ENCODE data around the gene TIMP1. TPM values are rescaled to one million over a fixed set of nuclear protein-coding genes. Genes with fewer than 3 reads are reported as not detected.

Gene TIMP1
- total and polyA plus RNA-seq, 3 experiments from 2014 or later = 6.9 to 170 (median 7.8) TPM

GRCh38 chrX:47613082-47613481, 30.8 kb downstream of the TIMP1 start:
- no peaks in the 10 kb centered on the region for H3K4me1 Mint-ChIP-seq
- Histone ChIP-seq H3K9me3 (ENCODE audit: low read length) (no peaks in the 10 kb centered on the region), H3K36me3 (ENCODE audit: insufficient read depth, low read length) (no peaks in the 10 kb centered on the region), H3K27me3 (ENCODE audit: insufficient read depth, low read length, poor library complexity, severe bottlenecking) (no peaks in the 10 kb centered on the region), H3K27ac (ENCODE audit: low read depth, low read length) (no peak overlapping the region), H3K4me3 (ENCODE audit: low read length) (no peak overlapping the region), H3K4me1 (ENCODE audit: insufficient read depth, low read length) (no peaks in the 10 kb centered on the region)
- peaks cover 0 to 10% of the 10 kb centered on the region in 2 donors for H3K27me3 Mint-ChIP-seq
- H3K4me3 Mint-ChIP-seq = no peak overlapping the region
- ChIA-PET CTCF (no interaction called here), POLR2A (no interaction called here)
- no peak for DNase-seq
- no peaks in the 10 kb centered on the region for H3K36me3 Mint-ChIP-seq
- no peak overlapping the region for H3K27ac Mint-ChIP-seq
- no peaks in the 10 kb centered on the region for H3K9me3 Mint-ChIP-seq

DNA sequence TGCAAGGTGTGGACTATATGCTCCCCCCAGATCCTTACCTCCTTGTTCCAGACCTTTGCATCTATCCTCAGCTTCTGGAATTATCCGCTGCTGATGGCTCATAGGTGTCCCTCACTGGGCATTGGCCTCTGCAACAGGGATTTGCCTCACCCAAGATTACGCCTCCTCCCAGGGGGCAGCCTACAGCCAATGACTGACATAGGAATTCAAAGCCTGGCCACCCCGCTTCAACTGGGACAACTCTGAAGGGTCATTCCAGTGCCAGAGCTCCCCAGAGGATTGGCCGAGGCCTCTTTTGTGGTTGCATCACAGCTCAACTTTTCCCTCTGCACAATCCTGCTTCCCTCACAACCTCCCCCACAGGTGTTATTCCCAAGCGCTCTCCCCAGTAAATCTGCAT, 32.4 kb downstream of the TIMP1 start:
- Mint-ChIP-seq H3K27me3 (peaks cover 3 to 12% of the 10 kb centered on the region in 2 donors), H3K27ac (no peak overlapping the region), H3K9me3 (no peaks in the 10 kb centered on the region), H3K36me3 (no peaks in the 10 kb centered on the region), H3K4me3 (no peak overlapping the region), H3K4me1 (peaks cover 0 to 4% (median 0%) of the 10 kb centered on the region in 3 donors)
- CTCF ChIA-PET = no interaction called here
- DNase-seq = no peak
- POLR2A ChIA-PET = no interaction called here
- no peaks in the 10 kb centered on the region for H3K9me3 ChIP-seq (ENCODE audit: low read length)
- H3K27me3 ChIP-seq (ENCODE audit: insufficient read depth, low read length, poor library complexity, severe bottlenecking) = no peaks in the 10 kb centered on the region
- H3K4me3 ChIP-seq (ENCODE audit: low read length) = no peak overlapping the region
- no peaks in the 10 kb centered on the region for H3K4me1 ChIP-seq (ENCODE audit: insufficient read depth, low read length)
- no peak overlapping the region for H3K27ac ChIP-seq (ENCODE audit: low read depth, low read length)
- no peaks in the 10 kb centered on the region for H3K36me3 ChIP-seq (ENCODE audit: insufficient read depth, low read length)

GRCh38 chrX:47618923-47619485, 36.8 kb downstream of the TIMP1 start:
- no peaks in the 10 kb centered on the region for H3K36me3 Mint-ChIP-seq
- H3K4me1 ChIP-seq (ENCODE audit: insufficient read depth, low read length) = peaks cover 5% of the 10 kb centered on the region
- peaks cover 19 to 22% of the 10 kb centered on the region in 2 donors for H3K27me3 Mint-ChIP-seq
- H3K9me3 ChIP-seq (ENCODE audit: low read length) = no peaks in the 10 kb centered on the region
- H3K27ac ChIP-seq (ENCODE audit: low read depth, low read length) = no peak overlapping the region
- H3K27me3 ChIP-seq (ENCODE audit: insufficient read depth, low read length, poor library complexity, severe bottlenecking) = no peaks in the 10 kb centered on the region
- peak overlapping the region in 1 of 8 donors; percentile 79 for H3K27ac Mint-ChIP-seq
- POLR2A ChIA-PET = no interaction called here
- CTCF ChIA-PET = no interaction called here
- H3K4me1 Mint-ChIP-seq = peaks cover 0 to 18% (median 11%) of the 10 kb centered on the region in 3 donors
- DNase-seq = no peak
- no peak overlapping the region for H3K4me3 ChIP-seq (ENCODE audit: low read length)
- peak overlapping the region in 6 of 7 donors; percentile 9 to 84 (median 37) for H3K4me3 Mint-ChIP-seq
- no peaks in the 10 kb centered on the region for H3K9me3 Mint-ChIP-seq
- H3K36me3 ChIP-seq (ENCODE audit: insufficient read depth, low read length) = no peaks in the 10 kb centered on the region

GRCh38 chrX:47619486-47620302, 37.5 kb downstream of the TIMP1 start, which contains the start of gene SYN1:
SYN1 (minus strand) TSS chrX:47619857; CDS start chrX:47619728, 129 bp downstream.
- CTCF ChIA-PET = no interaction called here
- peaks cover 0 to 22% (median 14%) of the 10 kb centered on the region in 3 donors for H3K4me1 Mint-ChIP-seq
- peak within 1 kb of the TSS; percentile 37 to 84 (median 56) for H3K4me3 Mint-ChIP-seq
- no peaks in the 10 kb centered on the region for H3K9me3 Mint-ChIP-seq
- no peak within 1 kb of the TSS for H3K27ac ChIP-seq (ENCODE audit: low read depth, low read length)
- H3K36me3 Mint-ChIP-seq = no peaks in the 10 kb centered on the region
- peaks cover 5% of the 10 kb centered on the region for H3K4me1 ChIP-seq (ENCODE audit: insufficient read depth, low read length)
- H3K9me3 ChIP-seq (ENCODE audit: low read length) = no peaks in the 10 kb centered on the region
- H3K36me3 ChIP-seq (ENCODE audit: insufficient read depth, low read length) = no peaks in the 10 kb centered on the region
- peak within 1 kb of the TSS in 3 of 8 donors; percentile 12 to 82 (median 82) for H3K27ac Mint-ChIP-seq
- H3K4me3 ChIP-seq (ENCODE audit: low read length) = no peak within 1 kb of the TSS
- peak; percentile 74 to 86 (median 75) for DNase-seq
- POLR2A ChIA-PET = no interaction called here
- no peaks in the 10 kb centered on the region for H3K27me3 ChIP-seq (ENCODE audit: insufficient read depth, low read length, poor library complexity, severe bottlenecking)
- peaks cover 22 to 25% of the 10 kb centered on the region in 2 donors for H3K27me3 Mint-ChIP-seq

- Histone ChIP-seq H3K36me3 (ENCODE audit: insufficient read depth, low read length) (no peaks in the 10 kb centered on the region), H3K27ac (ENCODE audit: low read depth, low read length) (no peak overlapping the region), H3K27me3 (ENCODE audit: insufficient read depth, low read length, poor library complexity, severe bottlenecking) (no peaks in the 10 kb centered on the region), H3K4me1 (ENCODE audit: insufficient read depth, low read length) (peaks cover 5% of the 10 kb centered on the region), H3K9me3 (ENCODE audit: low read length) (no peaks in the 10 kb centered on the region), H3K4me3 (ENCODE audit: low read length) (no peak overlapping the region)
- Mint-ChIP-seq H3K9me3 (no peaks in the 10 kb centered on the region), H3K4me1 (peaks cover 0 to 22% (median 14%) of the 10 kb centered on the region in 3 donors), H3K27ac (peak overlapping the region in 3 of 8 donors; percentile 12 to 82 (median 82)), H3K4me3 (peak overlapping the region in 3 of 7 donors; percentile 49 to 72 (median 56)), H3K27me3 (peaks cover 22 to 25% of the 10 kb centered on the region in 2 donors), H3K36me3 (no peaks in the 10 kb centered on the region)
- DNase-seq = no peak
- CTCF ChIA-PET = no interaction called here
- POLR2A ChIA-PET = no interaction called here
Measured at GRCh38 chrX:47620303-47620685, 38.1 kb downstream of the TIMP1 start.

DNA sequence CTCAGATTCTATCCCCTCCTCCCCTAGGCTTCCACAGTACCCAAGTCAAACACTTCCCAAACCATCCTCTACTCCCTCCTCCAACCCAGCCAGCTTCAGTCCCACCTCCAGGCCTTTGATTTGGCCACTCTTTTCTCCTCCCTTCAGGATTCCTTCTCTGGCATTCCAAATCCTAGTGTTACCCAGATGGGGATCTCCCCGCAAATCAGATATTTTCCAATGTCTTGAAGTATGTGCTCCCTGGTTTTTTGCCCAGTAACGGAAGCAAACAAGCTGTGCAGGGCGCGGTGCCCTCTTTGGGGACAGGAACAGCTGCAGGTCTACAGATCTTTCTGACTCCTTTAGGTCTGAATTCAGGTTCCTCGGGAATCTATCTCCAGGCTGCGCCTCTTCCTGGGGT, 39.6 kb downstream of the TIMP1 start:
- H3K36me3 ChIP-seq (ENCODE audit: insufficient read depth, low read length) = no peaks in the 10 kb centered on the region
- Mint-ChIP-seq H3K4me3 (peak overlapping the region in 1 of 7 donors; percentile 24), H3K27me3 (peaks cover 20 to 22% of the 10 kb centered on the region in 2 donors)

GRCh38 chrX:47623540-47624027, 41.3 kb downstream of the TIMP1 start:
- Histone ChIP-seq H3K4me1 (ENCODE audit: insufficient read depth, low read length) (peaks cover 8% of the 10 kb centered on the region), H3K4me3 (ENCODE audit: low read length) (peak overlapping the region; percentile 41), H3K27me3 (ENCODE audit: insufficient read depth, low read length, poor library complexity, severe bottlenecking) (no peaks in the 10 kb centered on the region), H3K36me3 (ENCODE audit: insufficient read depth, low read length) (no peaks in the 10 kb centered on the region), H3K27ac (ENCODE audit: low read depth, low read length) (no peak overlapping the region), H3K9me3 (ENCODE audit: low read length) (no peaks in the 10 kb centered on the region)
- peak overlapping the region; percentile 39 to 90 (median 74) for H3K4me3 Mint-ChIP-seq
- peak overlapping the region in 1 of 8 donors; percentile 40 for H3K27ac Mint-ChIP-seq
- peaks cover 0 to 2% (median 0%) of the 10 kb centered on the region in 3 donors for H3K36me3 Mint-ChIP-seq
- peaks cover 0 to 22% (median 14%) of the 10 kb centered on the region in 3 donors for H3K4me1 Mint-ChIP-seq
- peak in 3 of 5 donors; percentile 3 to 62 (median 7) for DNase-seq
- CTCF ChIA-PET = no interaction called here
- peaks cover 17 to 22% of the 10 kb centered on the region in 2 donors for H3K27me3 Mint-ChIP-seq
- POLR2A ChIA-PET = no interaction called here
- no peaks in the 10 kb centered on the region for H3K9me3 Mint-ChIP-seq

More for the DNA sequence above, 39.6 kb downstream of the TIMP1 start:
- Histone ChIP-seq H3K27ac (ENCODE audit: low read depth, low read length) (no peak overlapping the region), H3K4me1 (ENCODE audit: insufficient read depth, low read length) (peaks cover 5% of the 10 kb centered on the region), H3K4me3 (ENCODE audit: low read length) (no peak overlapping the region), H3K9me3 (ENCODE audit: low read length) (no peaks in the 10 kb centered on the region), H3K27me3 (ENCODE audit: insufficient read depth, low read length, poor library complexity, severe bottlenecking) (no peaks in the 10 kb centered on the region)
- no peak for DNase-seq
- CTCF ChIA-PET = no interaction called here
- Mint-ChIP-seq H3K4me1 (peaks cover 0 to 22% (median 14%) of the 10 kb centered on the region in 3 donors), H3K36me3 (peaks cover 0 to 2% (median 0%) of the 10 kb centered on the region in 3 donors), H3K9me3 (no peaks in the 10 kb centered on the region), H3K27ac (peak overlapping the region in 1 of 8 donors; percentile 72)
- POLR2A ChIA-PET = no interaction called here

- H3K4me1 ChIP-seq (ENCODE audit: insufficient read depth, low read length) = peaks cover 7% of the 10 kb centered on the region
- ChIA-PET POLR2A (interaction anchor here (0.6 kb wide), 1 partner anchor 123 kb away, joined by 8 read pairs; no protein-coding TSS in a partner anchor), CTCF (no interaction called here)
- H3K4me3 Mint-ChIP-seq = no peak overlapping the region
- H3K36me3 ChIP-seq (ENCODE audit: insufficient read depth, low read length) = no peaks in the 10 kb centered on the region
- no peaks in the 10 kb centered on the region for H3K9me3 Mint-ChIP-seq
- H3K27me3 ChIP-seq (ENCODE audit: insufficient read depth, low read length, poor library complexity, severe bottlenecking) = no peaks in the 10 kb centered on the region
- no peaks in the 10 kb centered on the region for H3K9me3 ChIP-seq (ENCODE audit: low read length)
- H3K4me1 Mint-ChIP-seq = peaks cover 9 to 31% (median 16%) of the 10 kb centered on the region in 3 donors
- H3K27ac ChIP-seq (ENCODE audit: low read depth, low read length) = no peak overlapping the region
- no peak overlapping the region for H3K4me3 ChIP-seq (ENCODE audit: low read length)
- peaks cover 17 to 19% of the 10 kb centered on the region in 2 donors for H3K27me3 Mint-ChIP-seq
- DNase-seq = no peak
- H3K36me3 Mint-ChIP-seq = peaks cover 0 to 2% (median 0%) of the 10 kb centered on the region in 3 donors
- no peak overlapping the region for H3K27ac Mint-ChIP-seq
Measured at GRCh38 chrX:47625365-47625764, 43.1 kb downstream of the TIMP1 start.
